Hepatocyte (in vitro differentiated cells): Measurements from ENCODE around the gene EHD1. TPM values are rescaled to one million over a fixed set of nuclear protein-coding genes. Genes with fewer than 3 reads are reported as not detected.

Source experiments
- DNase-seq: peaks from one replicate; pipeline ENCODE4 v3.0.0-alpha.2; 2016; ENCODE audit warnings: low spot score
- H2AFZ ChIP-seq: fragments of 200-600 bp; sonication (generic); 2 replicates; pipeline ENCODE4 v1.6.0; 2016; ENCODE audit warnings: antibody characterized with exemption, mild to moderate bottlenecking
- H3K27ac ChIP-seq: fragments of 200-600 bp; sonication (generic); 2 replicates; pipeline ENCODE4 v1.5.1; 2016; ENCODE audit warnings: mild to moderate bottlenecking
- H3K27me3 ChIP-seq: fragments of 200-600 bp; sonication (generic); 2 replicates; pipeline ENCODE4 v1.6.1; 2016
- H3K36me3 ChIP-seq: fragments of 200-600 bp; sonication (generic); replicated peaks from 2 replicates; pipeline ENCODE4 v1.5.1; 2016; ENCODE audit warnings: low read depth; ENCODE audit not compliant: insufficient read depth
- H3K4me1 ChIP-seq: fragments of 200-600 bp; sonication (generic); 2 replicates; pipeline ENCODE4 v1.5.1; 2016; ENCODE audit warnings: mild to moderate bottlenecking, moderate library complexity; ENCODE audit not compliant: insufficient read depth
- H3K4me2 ChIP-seq: fragments of 200-600 bp; sonication (generic); 2 replicates; pipeline ENCODE4 v1.6.0; 2016
- H3K4me3 ChIP-seq: fragments of 200-600 bp; sonication (generic); 2 replicates; pipeline ENCODE4 v1.5.1; 2016; ENCODE audit warnings: mild to moderate bottlenecking
- H3K79me2 ChIP-seq: fragments of 200-600 bp; sonication (generic); 2 replicates; pipeline ENCODE4 v1.6.0; 2017; ENCODE audit warnings: mild to moderate bottlenecking
- H3K9me2 ChIP-seq: fragments of 200-600 bp; sonication (generic); replicated peaks from 2 replicates; pipeline ENCODE4 v1.6.0; 2017; ENCODE audit warnings: mild to moderate bottlenecking; ENCODE audit not compliant: insufficient read depth
- H3K9me3 ChIP-seq: fragments of 200-600 bp; sonication (generic); 2 replicates; pipeline ENCODE4 v1.5.1; 2016; ENCODE audit warnings: low read depth, mild to moderate bottlenecking
- H4K20me1 ChIP-seq: fragments of 200-600 bp; sonication (generic); 2 replicates; pipeline ENCODE4 v1.6.0; 2016; ENCODE audit warnings: mild to moderate bottlenecking; ENCODE audit not compliant: insufficient read depth, poor library complexity, severe bottlenecking
- EZH2 ChIP-seq: fragments of 200-600 bp; sonication (generic); IDR thresholded peaks from 2 replicates; pipeline ENCODE4 v1.6.1; 2016; ENCODE audit warnings: antibody characterized with exemption, mild to moderate bottlenecking, borderline replicate concordance
- EZH2phosphoT487 ChIP-seq: fragments of 200-600 bp; sonication (generic); IDR thresholded peaks from one replicate; pipeline ENCODE4 v1.6.1; 2018; ENCODE audit warnings: antibody characterized with exemption, mild to moderate bottlenecking, low read depth, moderate library complexity; ENCODE audit not compliant: unreplicated experiment, severe bottlenecking
- WGBS: methylation state at CpG from one replicate; pipeline ENCODE4 v1.1.6; 2016; ENCODE audit warnings: low lambda C conversion rate; ENCODE audit errors: missing lambda C conversion rate; 5-methylcytosine and 5-hydroxymethylcytosine counted together
- polyA plus RNA-seq: library from polyadenylated mRNA; unstranded; fragments of >200 nt; fragmentation: Nextera tagmentation; extraction: Ambion mirVana; gene quantifications from 2 replicates; pipeline ENCODE4 v1.2.1, GENCODE V29; 2016
- total RNA-seq: library from RNA; depleted of rRNA; stranded (reverse); fragments of >200 nt; gene quantifications from 2 replicates; pipeline ENCODE4 v1.2.3, GENCODE V29; 2014
- TF ChIP-seq, protein P1 (sequence below): fragments of 200-600 bp; sonication (generic); IDR thresholded peaks from 2 replicates; pipeline ENCODE4 v1.5.1; 2016; ENCODE audit warnings: antibody characterized with exemption, mild to moderate bottlenecking; ENCODE audit not compliant: poor library complexity

The EHD1 gene
- total and polyA plus RNA-seq, 2 experiments from 2014 or later = 52.4 to 69.5 TPM

DNA sequence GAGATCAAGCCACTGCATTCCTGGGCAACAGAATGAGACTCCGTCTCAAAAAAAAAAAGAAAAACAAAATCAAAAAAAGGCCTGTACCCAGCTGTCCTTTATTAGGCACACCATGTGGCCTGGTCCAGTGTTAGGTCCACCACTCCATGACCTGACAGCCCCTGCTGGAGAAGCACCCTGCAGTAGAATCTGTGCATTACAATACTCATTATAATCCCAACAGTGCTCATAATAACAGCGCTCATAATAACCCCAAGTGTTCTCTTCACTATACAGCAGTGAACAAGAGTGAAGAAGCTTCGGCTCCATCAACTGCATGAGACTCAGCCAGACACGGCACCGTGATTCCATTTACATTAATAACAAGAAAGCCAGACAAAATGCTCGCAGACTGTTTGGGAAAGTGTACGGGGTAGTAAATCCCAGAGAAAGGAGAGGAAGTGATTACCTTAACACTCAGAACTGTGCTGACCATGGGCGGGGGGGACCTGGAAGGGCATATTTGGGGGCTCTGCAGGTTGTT is 8.9 kb upstream of the EHD1 start:
- whole genome bisulfite sequencing = 75% methylated on average over 8 of the region's 8 CpGs
- Histone ChIP-seq H3K9me2 (no peaks in the 10 kb centered on the region), H3K9me3 (no peaks in the 10 kb centered on the region), H2AFZ (peak overlapping the region; percentile 10), H3K4me1 (peaks cover 38% of the 10 kb centered on the region), H3K27me3 (no peaks in the 10 kb centered on the region), H3K4me2 (peak overlapping the region; percentile 71), H3K79me2 (peaks cover 15% of the 10 kb centered on the region), H3K4me3 (no peak overlapping the region), H3K27ac (peak overlapping the region; percentile 92), H4K20me1 (no peaks in the 10 kb centered on the region), H3K36me3 (no peaks in the 10 kb centered on the region)
- DNase-seq = no peak
- TF ChIP-seq EZH2phosphoT487 = no peak
- TF ChIP-seq, protein P1, sequence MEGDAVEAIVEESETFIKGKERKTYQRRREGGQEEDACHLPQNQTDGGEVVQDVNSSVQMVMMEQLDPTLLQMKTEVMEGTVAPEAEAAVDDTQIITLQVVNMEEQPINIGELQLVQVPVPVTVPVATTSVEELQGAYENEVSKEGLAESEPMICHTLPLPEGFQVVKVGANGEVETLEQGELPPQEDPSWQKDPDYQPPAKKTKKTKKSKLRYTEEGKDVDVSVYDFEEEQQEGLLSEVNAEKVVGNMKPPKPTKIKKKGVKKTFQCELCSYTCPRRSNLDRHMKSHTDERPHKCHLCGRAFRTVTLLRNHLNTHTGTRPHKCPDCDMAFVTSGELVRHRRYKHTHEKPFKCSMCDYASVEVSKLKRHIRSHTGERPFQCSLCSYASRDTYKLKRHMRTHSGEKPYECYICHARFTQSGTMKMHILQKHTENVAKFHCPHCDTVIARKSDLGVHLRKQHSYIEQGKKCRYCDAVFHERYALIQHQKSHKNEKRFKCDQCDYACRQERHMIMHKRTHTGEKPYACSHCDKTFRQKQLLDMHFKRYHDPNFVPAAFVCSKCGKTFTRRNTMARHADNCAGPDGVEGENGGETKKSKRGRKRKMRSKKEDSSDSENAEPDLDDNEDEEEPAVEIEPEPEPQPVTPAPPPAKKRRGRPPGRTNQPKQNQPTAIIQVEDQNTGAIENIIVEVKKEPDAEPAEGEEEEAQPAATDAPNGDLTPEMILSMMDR = no peak
- no peak for TF ChIP-seq EZH2

DNA sequence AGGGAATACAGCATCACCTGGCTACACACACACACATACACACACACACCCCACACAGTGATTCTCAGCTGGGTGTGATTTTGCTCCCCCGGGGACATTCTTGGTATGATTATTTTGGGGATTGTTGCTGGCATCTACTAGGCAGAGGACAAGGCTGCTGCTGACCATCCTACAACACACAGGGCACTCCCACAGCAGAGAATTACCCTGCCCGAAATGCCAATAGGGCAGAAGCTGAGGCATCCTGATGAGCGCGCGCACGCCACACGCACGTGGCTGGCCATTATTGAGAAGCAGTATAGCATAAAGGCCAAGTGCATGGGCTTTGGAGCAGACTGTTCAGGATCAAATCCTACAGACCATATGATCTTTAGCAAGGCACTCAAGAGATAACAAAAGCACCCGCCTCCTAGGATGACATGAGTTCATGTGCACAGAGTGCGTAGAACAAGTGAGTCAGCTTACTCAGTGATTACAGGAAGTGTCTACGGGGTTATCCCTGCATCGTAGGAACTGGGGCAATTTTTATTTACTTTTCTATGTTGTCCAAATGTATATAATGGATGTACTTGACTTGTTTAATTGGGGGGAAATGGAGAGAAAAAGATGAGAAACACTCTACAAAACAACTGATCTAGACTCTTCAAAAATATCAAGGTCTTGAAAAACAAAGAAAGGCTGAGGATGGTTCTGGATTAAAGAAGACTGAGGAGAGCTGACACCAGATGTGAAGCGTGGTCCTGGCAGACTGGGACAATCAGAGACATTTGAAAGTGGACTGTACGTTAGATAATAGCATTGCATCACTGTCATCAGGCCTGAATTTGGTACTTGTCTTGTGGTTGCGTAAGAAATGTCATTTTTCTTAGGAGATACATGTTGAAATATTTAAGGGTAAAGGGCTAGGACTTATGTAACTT is 7.2 kb upstream of the EHD1 start:
- peak overlapping the region; percentile 92 for H3K27ac ChIP-seq
- H3K36me3 ChIP-seq = no peaks in the 10 kb centered on the region

DNA sequence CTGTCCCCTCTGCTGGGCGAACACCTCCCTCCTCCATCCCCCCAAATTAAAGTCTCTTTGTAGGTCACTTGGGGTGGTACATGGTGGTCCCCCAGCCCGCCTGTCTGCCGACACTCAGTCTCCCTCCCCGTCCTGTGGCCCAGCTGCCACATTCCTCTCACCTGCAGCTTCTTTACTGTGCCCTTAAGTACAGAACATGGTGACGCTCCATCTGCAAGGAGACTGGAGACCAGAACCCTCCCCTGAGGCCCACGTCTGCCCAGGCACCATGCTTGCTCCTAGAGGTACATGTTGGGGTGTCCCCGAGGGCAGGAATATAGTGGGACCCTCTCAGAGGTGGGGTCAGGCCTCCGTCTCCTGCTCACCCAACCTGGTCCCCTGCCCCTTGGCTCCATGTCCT is 5.6 kb upstream of the EHD1 start:
- DNase-seq = no peak
- peaks cover 5% of the 10 kb centered on the region for H3K79me2 ChIP-seq
- H4K20me1 ChIP-seq = no peaks in the 10 kb centered on the region
- no peaks in the 10 kb centered on the region for H3K27me3 ChIP-seq
- no peak overlapping the region for H2AFZ ChIP-seq
- H3K36me3 ChIP-seq = no peaks in the 10 kb centered on the region
- TF ChIP-seq EZH2phosphoT487 (no peak), EZH2 (no peak)
- TF ChIP-seq, protein P1 = no peak
- H3K4me1 ChIP-seq = peaks cover 36% of the 10 kb centered on the region
- no peaks in the 10 kb centered on the region for H3K9me3 ChIP-seq
- H3K4me2 ChIP-seq = no peak overlapping the region
- no peaks in the 10 kb centered on the region for H3K9me2 ChIP-seq
- no peak overlapping the region for H3K4me3 ChIP-seq
- 89% methylated on average over 8 of the region's 8 CpGs for WGBS
- no peak overlapping the region for H3K27ac ChIP-seq

More for the DNA sequence above, 7.2 kb upstream of the EHD1 start:
- Histone ChIP-seq H3K27me3 (no peaks in the 10 kb centered on the region), H2AFZ (no peak overlapping the region), H3K79me2 (peaks cover under 1% of the 10 kb centered on the region), H4K20me1 (no peaks in the 10 kb centered on the region), H3K9me3 (no peaks in the 10 kb centered on the region), H3K9me2 (no peaks in the 10 kb centered on the region), H3K4me2 (peak overlapping the region; percentile 49), H3K4me1 (peaks cover 38% of the 10 kb centered on the region), H3K4me3 (no peak overlapping the region)
- 63% methylated on average over 15 of the region's 15 CpGs for WGBS
- DNase-seq = peak; percentile 85
- TF ChIP-seq, protein P1 = no peak
- TF ChIP-seq EZH2 (no peak), EZH2phosphoT487 (no peak)
